Nucleus accumbens (tissue), 56 donors: ENCODE measurements around the gene ANKH.
A peak's percentile ranks its signal among the peaks of the same experiment; 100 is the strongest.

Experiments
- DNase-seq, 56 donors: peaks; one replicate each; lab custom pipeline; 2025; lab: John Stamatoyannopoulos, UW

ANKH gene

GRCh38 chr5:14674983-14675854, 196.4 kb downstream of the ANKH start:
- DNase-seq, result no peak

- no peak for DNase-seq
These were observed 198.1 kb downstream of the ANKH start for GRCh38 chr5:14673443-14673842.

GRCh38 chr5:14672484-14673394, 198.8 kb downstream of the ANKH start:
- DNase-seq, result no peak

GRCh38 chr5:14672082-14672481, 199.5 kb downstream of the ANKH start:
- no peak for DNase-seq

GRCh38 chr5:14671414-14671813, 200.2 kb downstream of the ANKH start:
- DNase-seq, result no peak

- DNase-seq, result no peak
These were observed 201.6 kb downstream of the ANKH start for GRCh38 chr5:14669975-14670374.

GRCh38 chr5:14669415-14669814, 202.2 kb downstream of the ANKH start:
- DNase-seq, result no peak

GRCh38 chr5:14668181-14668591, 203.4 kb downstream of the ANKH start:
- DNase-seq, result no peak

- no peak for DNase-seq
These were observed 203.8 kb downstream of the ANKH start for GRCh38 chr5:14667770-14668169.

- no peak for DNase-seq
These were observed 204.3 kb downstream of the ANKH start for GRCh38 chr5:14667290-14667689.

GRCh38 chr5:14666357-14666756, 205.2 kb downstream of the ANKH start:
- DNase-seq, result no peak

- no peak for DNase-seq
These were observed 205.6 kb downstream of the ANKH start for GRCh38 chr5:14665949-14666348.

GRCh38 chr5:14665101-14665822, 206.3 kb downstream of the ANKH start:
- DNase-seq, result peak in 15 of 56 donors; percentile 4 to 58 (median 28)

- peak in 55 of 56 donors; percentile 43 to 95 (median 88) for DNase-seq
These were observed 207.1 kb downstream of the ANKH start, which contains the start of gene OTULIN for GRCh38 chr5:14664270-14665100. Gene OTULIN, plus strand, starts transcription at chr5:14664718. Its CDS starts 108 bp downstream, at chr5:14664826.

GRCh38 chr5:14663734-14664269, 207.8 kb downstream of the ANKH start:
- peak in 5 of 56 donors; percentile 39 to 71 (median 43) for DNase-seq

GRCh38 chr5:14662721-14663260, 208.8 kb downstream of the ANKH start:
- no peak for DNase-seq

GRCh38 chr5:14660833-14661232, 210.7 kb downstream of the ANKH start:
- DNase-seq, result no peak

- DNase-seq, result no peak
These were observed 211.6 kb downstream of the ANKH start for GRCh38 chr5:14659821-14660607.
